H1 (cell line): ENCODE results near the gene CCL5. TPM values are rescaled to one million over a fixed set of nuclear protein-coding genes. Genes with fewer than 3 reads are reported as not detected.

ENCODE experiments used
- CHD7 ChIP-seq: fragments of 300-600 bp; sonication (generic); IDR thresholded peaks from 2 replicates; pipeline ENCODE4 v1.7.1; 2012; ENCODE audit warnings: low read length, moderate library complexity, mild to moderate bottlenecking, inconsistent platforms; ENCODE audit not compliant: insufficient replicate concordance
- polyA plus RNA-seq, 7 experiments: library from polyadenylated mRNA; depleted of rRNA in 3 of 7; stranded (reverse) in 5 of 7; unstranded in 2 of 7; fragments of >200 nt in 5 of 7; fragments of 200-250 nt in 2 of 7; gene quantifications; 1 replicate in 5 of 7; 2 replicates in 1 of 7; 4 replicates in 1 of 7; pipeline versions ENCODE4 v1.2.1 to v1.2.3, GENCODE V29; 2011 to 2013; ENCODE audit warnings: missing spikeins in 2 of 7, mixed read lengths in 2 of 7
- total RNA-seq: library from RNA; stranded (reverse); fragmentation: NEBNext Ultra II Directional; extraction: Animal tissue kit (Norgen Biotek cat#: 25700); gene quantifications from 2 replicates; pipeline ENCODE4 v1.2.1, GENCODE V29; 2021

The CCL5 gene
- total and polyA plus RNA-seq, 2 of the 8 experiments (the other 6 are each of a cell fraction or from before 2014, with no cell fraction given): not detected

- TF ChIP-seq CHD7: no peak
- TF ChIP-seq, all 59 proteins: peak for 0
Observed at GRCh38 chr17:35912942-35913341, 32.8 kb upstream of the CCL5 start (continued).
